CD4-positive, alpha-beta T cell (primary cell): Measurements from ENCODE around the gene MARCO. TPM values are rescaled to one million over a fixed set of nuclear protein-coding genes. Genes with fewer than 3 reads are reported as not detected.

Source experiments
- ATAC-seq: fragments of 200-7000 bp; cut with Tn5 transposase; one replicate; pipeline ENCODE4 v1.10.0; 2022; ENCODE audit warnings: mild to moderate bottlenecking; ENCODE audit not compliant: poor library complexity
- CTCF ChIA-PET: fragments of 350-600 bp; sonication (Branson Sonifier 250); formaldehyde crosslinking; loops from one replicate; lab custom pipeline; 2021; ENCODE audit warnings: antibody characterized with exemption, inconsistent platforms; lab: Charles Lee
- POLR2A ChIA-PET: fragments of 350-600 bp; sonication (Branson Sonifier 250); formaldehyde crosslinking; loops from one replicate; lab custom pipeline; 2021; ENCODE audit warnings: antibody characterized with exemption, inconsistent platforms; lab: Charles Lee
- DNase-seq, 14 experiments: peaks; one replicate each; pipeline ENCODE4 v3.0.0-alpha.2; 2013 to 2020; ENCODE audit warnings: mixed read lengths in 2 of 14
- H3K27ac ChIP-seq, 2 donors: one replicate each; pipeline versions ENCODE4 v1.5.1 to v1.7.0; 2013; ENCODE audit warnings: low read length in 2 of 2, low read depth in 1 of 2, mild to moderate bottlenecking in 1 of 2
- H3K27me3 ChIP-seq, 2 experiments: 1 replicate in 1 of 2; 2 replicates in 1 of 2; pipeline versions ENCODE4 v1.6.1 to v1.7.0; 2013; ENCODE audit warnings: low read length in 2 of 2, control low read depth in 1 of 2, mild to moderate bottlenecking in 1 of 2, moderate library complexity in 1 of 2; ENCODE audit not compliant: insufficient read depth in 2 of 2, control insufficient read depth in 1 of 2
- H3K36me3 ChIP-seq: one replicate; pipeline ENCODE4 v1.6.1; 2013; ENCODE audit warnings: low read length, control low read depth; ENCODE audit not compliant: insufficient read depth
- H3K4me1 ChIP-seq: one replicate; pipeline ENCODE4 v1.6.1; 2013; ENCODE audit warnings: low read length, control low read depth; ENCODE audit not compliant: insufficient read depth
- H3K4me3 ChIP-seq: one replicate; pipeline ENCODE4 v1.5.1; 2013; ENCODE audit warnings: mild to moderate bottlenecking, low read length, moderate library complexity
- H3K9me3 ChIP-seq, 2 experiments: 1 replicate in 1 of 2; 2 replicates in 1 of 2; pipeline versions ENCODE4 v1.6.1 to v1.7.0; 2013; ENCODE audit warnings: low read length in 2 of 2, mild to moderate bottlenecking in 2 of 2, control low read depth in 1 of 2, moderate library complexity in 1 of 2; ENCODE audit not compliant: control insufficient read depth in 1 of 2, insufficient read depth in 1 of 2
- H3K27ac Mint-ChIP-seq: one replicate; pipeline ENCODE4 v1.8.0; 2020; ENCODE audit warnings: mixed read lengths
- H3K27me3 Mint-ChIP-seq: one replicate; pipeline ENCODE4 v1.8.0; 2021; ENCODE audit warnings: mixed read lengths
- H3K36me3 Mint-ChIP-seq: one replicate; pipeline ENCODE4 v1.8.0; 2021; ENCODE audit warnings: low read depth, mixed read lengths
- H3K4me1 Mint-ChIP-seq: one replicate; pipeline ENCODE4 v1.8.0; 2021; ENCODE audit warnings: low read depth, mixed read lengths
- H3K4me3 Mint-ChIP-seq: one replicate; pipeline ENCODE4 v1.8.0; 2020; ENCODE audit warnings: mild to moderate bottlenecking, mixed read lengths
- H3K9me3 Mint-ChIP-seq: one replicate; pipeline ENCODE4 v1.8.0; 2020; ENCODE audit warnings: mixed read lengths
- CTCF ChIP-seq: fragments of 200-600 bp; IDR thresholded peaks from one replicate; pipeline ENCODE4 v1.8.0; 2022; ENCODE audit warnings: antibody characterized with exemption, mild to moderate bottlenecking
- intact Hi-C, 2 experiments: fragments of 100-400 bp; cut with DNase I in 1 of 2; cut with micrococcal nuclease in 1 of 2; formaldehyde crosslinking; loops; one replicate each; pipeline versions ENCODE4 v1.15.1 to v1.9.0; 2023 to 2025; cut with DNase I, micrococcal nuclease
- total RNA-seq, 174 experiments: library from RNA in 2 of 174; stranded (reverse) in 2 of 174; gene quantifications; one replicate each; pipeline ENCODE4 v1.2.3 and lab custom pipeline; 2021 to 2026

Gene MARCO
- total RNA-seq, 2 experiments from 2014 or later = 0.22 TPM; not detected in 1

GRCh38 chr2:119005051-119005450 lies 63.1 kb downstream of the MARCO start:
- DNase-seq (no peak), ATAC-seq (no peak)
- Histone ChIP-seq H3K4me1 (no peaks in the 10 kb centered on the region), H3K4me3 (no peak overlapping the region), H3K27ac (no peak overlapping the region), H3K36me3 (no peaks in the 10 kb centered on the region), H3K9me3 (peaks cover 0 to 17% of the 10 kb centered on the region in 2 experiments), H3K27me3 (no peaks in the 10 kb centered on the region)
- Mint-ChIP-seq H3K27ac (no peak overlapping the region), H3K27me3 (peaks cover 15% of the 10 kb centered on the region), H3K4me3 (no peak overlapping the region), H3K4me1 (no peaks in the 10 kb centered on the region), H3K9me3 (no peaks in the 10 kb centered on the region), H3K36me3 (no peaks in the 10 kb centered on the region)
- CTCF ChIA-PET = no interaction called here
- POLR2A ChIA-PET = no interaction called here
- intact Hi-C loops = no loop called here
- TF ChIP-seq CTCF = no peak

- Histone ChIP-seq H3K36me3 (no peaks in the 10 kb centered on the region), H3K4me3 (no peak overlapping the region), H3K27ac (no peak overlapping the region), H3K27me3 (peaks cover under 1 to 2% of the 10 kb centered on the region in 2 experiments), H3K4me1 (no peaks in the 10 kb centered on the region), H3K9me3 (peaks cover 0 to 17% of the 10 kb centered on the region in 2 experiments)
- ChIA-PET POLR2A (no interaction called here), CTCF (no interaction called here)
- Mint-ChIP-seq H3K9me3 (no peaks in the 10 kb centered on the region), H3K4me3 (no peak overlapping the region), H3K4me1 (no peaks in the 10 kb centered on the region), H3K27me3 (peaks cover 19% of the 10 kb centered on the region), H3K36me3 (no peaks in the 10 kb centered on the region), H3K27ac (no peak overlapping the region)
- no peak for TF ChIP-seq CTCF
- intact Hi-C loops = no loop called here
- DNase-seq = no peak
- ATAC-seq = no peak
These were observed 63.6 kb downstream of the MARCO start for GRCh38 chr2:119005555-119005954.

DNA sequence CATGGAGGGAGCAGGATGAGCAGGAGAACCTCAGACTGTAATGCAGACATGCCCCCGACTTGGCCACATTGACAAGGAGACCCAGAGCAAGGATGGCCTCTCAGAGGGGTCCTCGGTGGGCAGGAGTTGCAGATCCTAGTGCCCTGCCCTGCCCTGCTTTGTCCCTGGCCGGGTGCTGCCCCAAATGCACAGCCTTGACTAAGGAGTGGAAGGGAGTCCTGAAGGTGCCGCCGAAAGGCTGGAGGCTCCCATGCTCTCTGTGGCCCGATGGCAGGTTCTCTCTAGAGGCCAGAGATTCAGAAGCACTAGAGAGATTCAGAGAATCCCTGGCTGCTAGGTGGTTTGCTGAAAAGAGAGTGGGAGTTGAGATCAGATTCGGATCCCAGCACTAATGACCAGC lies 64.4 kb downstream of the MARCO start:
- H3K36me3 Mint-ChIP-seq = no peaks in the 10 kb centered on the region
- Histone ChIP-seq H3K36me3 (no peaks in the 10 kb centered on the region), H3K4me3 (no peak overlapping the region), H3K27me3 (peaks cover 8 to 9% of the 10 kb centered on the region in 2 experiments), H3K4me1 (no peaks in the 10 kb centered on the region), H3K27ac (no peak overlapping the region), H3K9me3 (peaks cover 0 to 17% of the 10 kb centered on the region in 2 experiments)
- CTCF ChIA-PET = no interaction called here
- no peak overlapping the region for H3K4me3 Mint-ChIP-seq
- H3K27me3 Mint-ChIP-seq = peaks cover 26% of the 10 kb centered on the region
- ATAC-seq (no peak), DNase-seq (no peak)
- no peaks in the 10 kb centered on the region for H3K4me1 Mint-ChIP-seq
- H3K9me3 Mint-ChIP-seq = no peaks in the 10 kb centered on the region
- POLR2A ChIA-PET = no interaction called here
- no peak for TF ChIP-seq CTCF
- intact Hi-C loops = loop anchor here in 1 of 2 experiments (2.0 kb wide), 1 partner anchor 124 kb away; no protein-coding TSS in a partner anchor
- no peak overlapping the region for H3K27ac Mint-ChIP-seq
